ENCODE results near the gene ATG5. TPM values are rescaled to one million over a fixed set of nuclear protein-coding genes. Genes with fewer than 3 reads are reported as not detected.

Gene ATG5
- total RNA-seq, result 10 to 100 TPM; 14.6 to 34.9 (median 25.3) TPM

- intact Hi-C loops (cut with DNase I), result no loop called here
- TF ChIP-seq POLR2A (IDR thresholded peaks at IDR 0.05) (peak in 3 of 4 donors; percentile 72 to 82 (median 73)), CTCF (IDR thresholded peaks at IDR 0.05) (peak in 3 of 6 experiments; percentile 2 to 43 (median 10))
These were observed at the start of gene ATG5 for GRCh38 chr6:106325336-106326178. Gene ATG5, minus strand, starts transcription at chr6:106325760. Its CDS starts 9,552 bp downstream, at chr6:106316208.

GRCh38 chr6:106373502-106374239 lies 48.1 kb upstream of the ATG5 start:
- Histone ChIP-seq H3K36me3 (no peaks in the 10 kb centered on the region), H3K9me3 (no peaks in the 10 kb centered on the region), H3K4me3 (no peak overlapping the region), H3K27ac (peak overlapping the region in 3 of 4 donors; percentile 36 to 76 (median 60)), H3K27me3 (no peaks in the 10 kb centered on the region), H3K4me1 (peaks cover 12 to 84% (median 15%) of the 10 kb centered on the region in 3 donors)
- 83 to 94% methylated on average over 1 of the region's 1 CpG for WGBS, 2 donors
- DNase-seq, result no peak
- TF ChIP-seq POLR2A (IDR thresholded peaks at IDR 0.05) (no peak), CTCF (IDR thresholded peaks at IDR 0.05) (no peak)
- intact Hi-C loops (cut with DNase I), result no loop called here

More at GRCh38 chr6:106325336-106326178, at the start of gene ATG5:
- no peaks in the 10 kb centered on the region for H3K36me3 ChIP-seq
- H3K4me3 ChIP-seq, result peak within 1 kb of the TSS; percentile 78 to 97 (median 90)
- peaks cover 0 to 16% (median 0%) of the 10 kb centered on the region in 4 donors for H3K27me3 ChIP-seq
- H3K9me3 ChIP-seq, result no peaks in the 10 kb centered on the region
- peak within 1 kb of the TSS; percentile 96 to 98 (median 96) for H3K27ac ChIP-seq
- peak; percentile 96 for DNase-seq
- WGBS, 2 donors, result 3 to 4% methylated on average over 17 to 21 of the region's 56 CpGs
- peaks cover 0 to 49% (median 12%) of the 10 kb centered on the region in 3 donors for H3K4me1 ChIP-seq

GRCh38 chr6:106372838-106373501 lies 47.4 kb upstream of the ATG5 start:
- 64 to 89% methylated on average over 4 of the region's 4 CpGs for WGBS, 2 donors
- TF ChIP-seq CTCF (IDR thresholded peaks at IDR 0.05), result no peak
- TF ChIP-seq POLR2A (IDR thresholded peaks at IDR 0.05), result no peak
- intact Hi-C loops (cut with DNase I), result no loop called here
- Histone ChIP-seq H3K36me3 (no peaks in the 10 kb centered on the region), H3K4me1 (peaks cover 12 to 84% (median 15%) of the 10 kb centered on the region in 3 donors), H3K4me3 (no peak overlapping the region), H3K9me3 (no peaks in the 10 kb centered on the region), H3K27ac (peak overlapping the region in 3 of 4 donors; percentile 60 to 81 (median 76)), H3K27me3 (no peaks in the 10 kb centered on the region)
- DNase-seq, result no peak

GRCh38 chr6:106370639-106371038 lies 45.1 kb upstream of the ATG5 start:
- Histone ChIP-seq H3K4me1 (peaks cover 12 to 63% (median 15%) of the 10 kb centered on the region in 3 donors), H3K4me3 (no peak overlapping the region), H3K27ac (peak overlapping the region; percentile 25 to 81 (median 68)), H3K36me3 (peaks cover 0 to 8% (median 0%) of the 10 kb centered on the region in 3 donors), H3K27me3 (no peaks in the 10 kb centered on the region), H3K9me3 (no peaks in the 10 kb centered on the region)
- intact Hi-C loops (cut with DNase I), result no loop called here
- 22 to 39% methylated on average over 1 of the region's 1 CpG for WGBS, 2 donors
- DNase-seq, result no peak
- TF ChIP-seq CTCF (IDR thresholded peaks at IDR 0.05) (no peak), POLR2A (IDR thresholded peaks at IDR 0.05) (no peak)

All from esophagus squamous epithelium (tissue), 5 donors.